Pons (tissue), 1 donor: ENCODE data around the gene NRXN3.
"Not testable (repeated sequence)": the region's sequence is repeated elsewhere in the genome, so short reads cannot be mapped to it uniquely, and the experiment has no call there.

ENCODE experiments used
- DNase-seq: peaks from one replicate; pipeline ENCODE4 v3.0.0-alpha.2; 2016; ENCODE audit warnings: low spot score

The NRXN3 gene

GRCh38 chr14:79011091-79011919 is 841.1 kb downstream of the NRXN3 start:
- DNase-seq = peak; percentile 55

- DNase-seq = no peak
Measured at GRCh38 chr14:79011920-79012204, 841.7 kb downstream of the NRXN3 start.

DNA sequence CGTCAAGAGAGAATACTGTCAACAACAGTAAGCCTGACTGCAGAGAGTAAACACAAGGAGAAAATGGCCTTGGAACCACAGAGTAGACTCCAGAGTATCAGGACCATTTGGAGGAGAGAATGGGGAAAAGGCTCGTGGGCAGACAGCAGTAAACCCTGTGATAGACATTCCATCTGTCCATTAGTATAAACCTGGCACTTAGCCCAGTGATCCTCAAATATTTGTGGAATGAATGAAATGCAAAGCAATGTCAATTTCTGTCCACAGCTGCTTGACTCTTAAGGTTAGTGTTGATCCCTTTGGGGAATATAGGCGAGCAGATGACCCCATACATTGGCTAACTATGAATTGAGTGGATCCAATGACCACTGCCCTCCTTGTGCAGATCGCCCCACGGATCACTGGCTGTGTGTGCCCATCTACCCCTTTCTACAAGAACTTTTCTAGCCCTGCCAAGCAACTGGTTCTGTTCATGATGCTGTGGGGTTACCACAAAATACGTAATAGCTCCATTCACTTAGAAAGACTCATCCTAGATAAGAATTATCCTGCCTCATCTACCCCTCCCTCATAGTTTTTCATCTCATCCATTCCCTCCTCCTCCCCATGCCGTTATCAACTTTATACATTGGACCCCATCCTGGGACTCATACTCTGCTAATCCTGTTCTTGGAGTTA is 846.8 kb downstream of the NRXN3 start:
- no peak for DNase-seq

DNA sequence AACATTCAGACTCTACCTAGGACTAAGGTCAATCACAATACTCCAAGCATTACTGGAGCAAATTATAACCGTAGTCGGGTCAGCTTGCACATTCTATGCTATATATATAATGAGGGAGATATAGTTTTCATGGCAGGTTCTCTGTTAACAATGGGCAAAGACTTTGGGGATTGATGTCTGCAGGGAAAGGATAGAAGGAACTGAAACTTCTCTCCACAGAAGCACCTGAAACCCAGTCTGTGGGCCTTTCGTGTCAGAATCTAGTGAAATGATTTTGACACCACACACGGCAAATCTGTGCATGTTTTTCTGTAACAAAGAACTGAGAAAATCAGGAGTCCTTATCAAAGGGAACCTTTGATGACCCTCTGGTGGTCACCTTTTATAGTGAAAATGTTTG is 847.4 kb downstream of the NRXN3 start:
- no peak for DNase-seq

- DNase-seq = no peak
Measured at GRCh38 chr14:79018836-79019235, 848.7 kb downstream of the NRXN3 start.

DNA sequence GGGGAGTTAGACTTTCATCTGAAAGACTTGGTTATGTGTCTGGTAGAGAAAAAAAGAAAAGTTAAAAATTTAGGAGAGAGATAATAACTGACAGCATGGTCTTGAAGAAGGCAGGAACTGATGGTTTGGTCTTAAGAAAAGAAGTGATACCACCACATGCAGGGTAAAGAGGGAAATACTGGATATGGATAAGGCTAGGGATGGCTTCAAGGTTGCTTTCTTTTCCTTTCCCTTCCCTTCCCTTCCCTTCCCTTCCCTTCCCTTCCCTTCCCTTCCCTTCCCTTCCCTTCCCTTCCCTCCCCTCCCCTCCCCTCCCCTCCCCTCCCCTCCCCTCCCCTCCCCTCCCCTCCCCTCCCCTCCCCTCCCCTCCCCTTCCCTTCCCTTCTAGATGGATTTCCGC is 849.7 kb downstream of the NRXN3 start:
- not testable (repeated sequence) for DNase-seq

GRCh38 chr14:79021766-79022165 is 851.6 kb downstream of the NRXN3 start:
- no peak for DNase-seq

DNA sequence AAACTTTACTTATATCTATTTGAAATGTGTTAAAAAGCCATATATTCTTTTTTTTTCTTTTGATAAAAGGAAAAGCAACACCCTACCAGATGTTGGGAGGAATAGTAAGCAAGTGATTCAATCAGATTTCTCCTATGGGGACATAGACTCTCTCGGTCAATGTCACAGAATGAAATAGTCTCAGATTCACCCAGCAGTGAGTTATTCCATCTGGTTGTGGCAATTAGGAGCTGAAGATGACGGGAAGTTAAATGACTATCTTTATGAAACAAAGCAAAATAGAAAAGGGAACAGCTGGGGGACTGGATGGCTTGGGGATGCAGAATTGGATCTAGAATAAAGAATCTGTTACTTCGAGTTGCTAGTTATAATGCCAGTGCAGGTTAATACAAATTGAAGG is 857.0 kb downstream of the NRXN3 start:
- DNase-seq = no peak

DNA sequence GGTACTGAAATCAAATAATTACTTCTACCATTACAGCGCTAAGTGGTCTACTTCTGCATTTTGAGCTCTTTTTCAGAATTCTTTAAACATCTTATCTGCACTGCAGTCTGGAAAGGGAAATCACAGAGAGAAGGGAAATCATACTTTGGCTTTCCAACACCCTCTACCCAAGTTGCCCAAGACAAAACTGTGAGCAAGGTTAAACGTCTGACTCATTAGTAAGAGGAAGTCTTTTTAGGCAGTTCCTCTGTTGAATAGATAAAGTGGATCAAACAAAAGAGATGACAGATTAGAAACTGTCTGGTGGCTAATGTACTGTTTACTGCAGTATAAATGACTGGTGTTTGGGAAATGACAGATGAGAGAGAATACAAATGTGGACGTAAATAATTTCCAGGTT is 858.1 kb downstream of the NRXN3 start:
- no peak for DNase-seq

DNA sequence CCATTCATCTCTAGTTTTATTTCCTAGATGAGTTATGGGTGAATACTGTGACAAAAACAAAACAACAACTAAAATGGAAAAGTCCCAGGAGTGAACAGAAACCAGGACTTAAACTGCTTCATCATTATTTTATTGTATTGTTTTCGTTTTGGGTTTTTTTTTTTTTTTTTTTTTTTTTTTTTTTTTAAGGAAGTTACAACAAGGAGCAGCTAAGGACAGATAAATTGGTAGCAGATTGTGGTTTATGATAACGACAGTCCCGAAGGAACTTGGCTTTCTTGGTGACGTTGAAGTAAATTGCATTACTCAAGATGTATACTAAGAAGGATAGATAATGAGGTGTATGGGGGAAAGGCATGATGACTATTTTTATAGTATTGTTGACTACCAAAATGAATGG is 866.3 kb downstream of the NRXN3 start:
- DNase-seq = no peak

DNA sequence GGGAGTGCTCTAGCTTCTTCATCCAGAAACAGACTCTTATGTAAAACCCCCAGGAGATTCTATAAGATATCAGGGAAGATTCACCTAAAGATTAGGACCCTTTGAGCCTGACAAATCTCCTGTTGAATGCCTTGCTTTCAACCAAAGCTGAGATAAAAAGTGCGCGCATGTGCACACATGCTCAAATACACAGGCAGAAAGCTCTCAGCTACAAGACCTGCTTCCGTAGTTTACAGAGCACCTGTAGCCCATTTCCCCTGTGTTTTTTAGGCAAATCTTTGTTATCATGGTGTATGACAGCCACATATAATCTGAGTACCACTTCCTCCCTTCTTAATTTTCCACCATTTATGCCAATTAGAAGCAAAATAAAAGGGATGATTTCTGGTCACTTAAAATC is 866.9 kb downstream of the NRXN3 start:
- DNase-seq = no peak

DNA sequence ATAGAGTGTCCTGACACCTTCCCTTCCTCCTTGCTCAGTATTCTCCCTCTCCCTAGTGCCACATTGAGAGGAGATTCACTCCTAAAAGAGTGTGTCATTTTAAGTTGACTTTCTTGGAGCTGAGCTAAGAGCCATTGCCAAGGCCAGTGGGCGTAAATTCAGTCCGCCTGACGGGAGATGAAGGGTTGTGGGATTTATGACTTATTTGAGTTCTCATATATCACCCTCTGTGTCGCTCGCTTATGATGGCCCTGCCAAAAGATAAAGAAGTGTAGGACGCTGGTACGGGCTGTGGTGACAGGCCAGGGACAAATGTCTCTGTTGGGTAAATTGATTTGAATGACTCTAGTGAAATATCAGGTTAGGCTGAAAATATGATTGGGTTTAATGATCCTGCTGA is 867.4 kb downstream of the NRXN3 start:
- no peak for DNase-seq

- no peak for DNase-seq
Measured at GRCh38 chr14:79040790-79041189, 870.6 kb downstream of the NRXN3 start.

DNA sequence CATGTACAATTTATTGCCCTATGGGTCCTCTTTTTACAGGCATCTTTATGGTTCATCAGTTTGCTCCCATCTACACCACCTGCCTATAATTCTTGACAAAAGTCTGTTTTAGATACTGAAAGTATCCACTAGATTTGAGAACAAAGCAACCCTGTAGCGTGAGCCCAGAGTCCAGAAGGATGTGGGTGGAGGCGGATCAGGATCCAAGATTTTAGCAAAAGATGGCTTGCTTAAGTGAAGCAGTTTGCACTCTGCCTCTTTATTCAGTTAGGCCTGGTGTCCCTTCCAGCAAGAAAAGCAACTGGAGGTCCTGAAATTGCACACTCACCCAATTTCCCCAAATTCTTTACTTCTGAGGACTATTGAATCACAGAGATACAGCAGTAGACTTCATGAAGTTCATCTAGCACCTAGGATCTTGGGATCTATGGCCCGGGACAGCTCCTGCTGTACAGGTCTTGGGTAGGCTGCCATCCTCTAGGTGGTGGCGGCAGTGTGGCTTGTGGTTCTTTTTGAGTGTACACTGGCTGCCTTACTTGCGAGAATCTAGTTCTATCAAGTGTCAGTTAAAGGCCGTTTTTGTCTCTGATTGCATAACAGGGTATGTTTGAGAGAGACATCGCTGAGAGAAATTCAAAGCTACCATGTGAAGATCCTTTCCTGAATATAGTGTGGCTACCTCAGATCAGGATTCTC is 873.2 kb downstream of the NRXN3 start:
- no peak for DNase-seq

DNA sequence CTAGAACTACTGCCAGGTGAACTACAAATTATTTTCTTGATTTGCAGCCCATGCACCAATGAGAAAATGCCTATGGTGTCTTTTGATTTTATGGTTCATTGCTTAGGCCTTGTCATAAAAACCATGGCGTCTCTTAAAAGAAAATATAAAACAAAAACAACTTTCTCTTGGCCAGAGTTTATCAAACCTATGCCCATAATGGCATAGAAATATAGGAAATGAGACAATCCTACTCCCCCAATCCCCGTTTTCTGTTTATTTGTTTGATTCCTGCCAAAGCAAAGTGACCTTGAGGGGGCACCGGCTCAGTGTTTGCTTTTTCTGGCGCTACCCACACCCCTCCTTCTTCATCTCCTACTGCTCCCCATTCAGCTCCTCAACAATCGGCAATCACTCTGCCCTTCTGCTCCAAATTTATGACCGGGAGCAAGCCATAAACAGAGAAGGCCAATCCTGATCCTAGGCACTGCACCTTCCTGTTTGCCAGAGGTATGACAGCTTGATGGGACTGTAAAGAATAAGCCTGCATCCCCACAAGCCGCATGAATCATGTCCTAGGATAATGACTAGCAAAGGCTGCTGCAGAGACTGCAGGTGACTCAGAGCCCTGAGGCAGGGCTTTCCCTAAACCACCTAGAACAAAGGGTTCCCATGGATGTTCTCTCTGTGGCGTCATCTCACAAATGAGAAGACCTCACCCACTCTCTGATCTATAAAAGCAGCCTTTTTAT is 874.9 kb downstream of the NRXN3 start:
- no peak for DNase-seq

- no peak for DNase-seq
Measured at GRCh38 chr14:79050787-79051727, 880.9 kb downstream of the NRXN3 start.

DNA sequence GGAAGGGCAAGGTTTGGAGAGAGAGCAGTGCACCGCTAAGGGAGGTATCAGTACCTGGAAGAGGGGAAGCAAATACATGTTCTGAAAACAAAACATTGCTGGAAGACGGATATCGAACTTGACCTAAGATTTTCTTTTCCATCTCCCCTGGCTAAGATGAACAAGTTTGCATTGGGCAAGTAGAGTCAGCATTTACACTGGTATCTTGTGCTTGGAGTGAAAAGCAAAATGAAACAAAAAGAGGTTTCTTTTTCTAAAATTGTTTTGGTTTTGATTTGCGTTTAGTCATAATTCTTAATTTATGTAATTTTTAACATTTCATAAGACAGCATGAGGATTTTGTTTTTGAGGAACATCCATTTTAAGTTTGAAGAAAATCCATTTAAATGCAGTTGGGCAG is 881.6 kb downstream of the NRXN3 start:
- no peak for DNase-seq

- no peak for DNase-seq
Measured at GRCh38 chr14:79056879-79057278, 886.7 kb downstream of the NRXN3 start.

DNA sequence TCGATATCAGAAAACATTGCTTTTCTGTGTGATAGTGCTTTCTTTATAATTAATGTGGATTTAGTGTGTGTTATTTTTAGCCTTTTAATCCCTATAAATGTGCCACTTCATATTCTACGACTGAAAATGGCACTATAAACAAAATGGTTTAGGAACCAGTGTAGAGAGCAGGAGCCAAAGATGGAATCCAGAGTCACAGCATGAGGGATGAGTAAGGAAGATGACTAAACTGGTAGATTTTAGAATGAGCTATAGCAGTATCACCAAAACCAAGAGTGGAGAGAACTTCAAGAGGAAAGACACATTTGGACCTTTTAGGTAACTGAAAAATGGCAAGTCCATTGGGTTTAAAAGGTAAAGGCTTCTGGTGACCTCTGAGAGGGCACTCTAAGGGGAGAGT is 887.2 kb downstream of the NRXN3 start:
- DNase-seq = no peak

- no peak for DNase-seq
Measured at GRCh38 chr14:79062226-79062625, 892.1 kb downstream of the NRXN3 start.

DNA sequence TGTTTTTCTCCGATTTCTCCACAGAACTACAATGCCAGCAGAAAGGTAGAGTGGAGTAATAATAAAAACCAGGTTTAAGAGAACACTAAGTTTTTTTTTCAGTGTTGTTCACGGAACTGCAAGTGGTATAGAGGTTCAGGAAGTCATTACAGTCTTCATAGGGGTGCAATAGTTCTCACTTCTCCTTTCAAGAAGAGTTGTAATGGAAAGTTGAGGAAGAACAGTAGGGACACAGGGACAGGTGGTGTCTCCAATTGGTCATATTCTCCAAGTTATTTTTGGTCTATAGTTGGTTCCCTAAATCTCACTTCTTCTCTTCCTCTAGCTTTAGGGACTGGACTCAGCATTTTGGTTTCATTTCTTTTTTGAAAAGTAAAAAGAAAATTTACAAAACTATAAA is 894.0 kb downstream of the NRXN3 start:
- DNase-seq = peak; percentile 42
